ENCODE measurements around the gene TMEM54. TPM values are rescaled to one million over a fixed set of nuclear protein-coding genes. Genes with fewer than 3 reads are reported as not detected.

TMEM54 gene
- total RNA-seq = 30.8 and 49.7 TPM in 2 replicates

GRCh38 chr1:32900956-32901822 lies at the start of gene TMEM54:
TMEM54 (minus strand) TSS chr1:32901389; CDS start chr1:32901238, 151 bp downstream.

GRCh38 chr1:32886004-32886827 lies 15.0 kb downstream of the TMEM54 start, which contains the start of gene HPCA:
HPCA (plus strand) TSS chr1:32886491; CDS start chr1:32888899, 2,408 bp downstream.

DNA sequence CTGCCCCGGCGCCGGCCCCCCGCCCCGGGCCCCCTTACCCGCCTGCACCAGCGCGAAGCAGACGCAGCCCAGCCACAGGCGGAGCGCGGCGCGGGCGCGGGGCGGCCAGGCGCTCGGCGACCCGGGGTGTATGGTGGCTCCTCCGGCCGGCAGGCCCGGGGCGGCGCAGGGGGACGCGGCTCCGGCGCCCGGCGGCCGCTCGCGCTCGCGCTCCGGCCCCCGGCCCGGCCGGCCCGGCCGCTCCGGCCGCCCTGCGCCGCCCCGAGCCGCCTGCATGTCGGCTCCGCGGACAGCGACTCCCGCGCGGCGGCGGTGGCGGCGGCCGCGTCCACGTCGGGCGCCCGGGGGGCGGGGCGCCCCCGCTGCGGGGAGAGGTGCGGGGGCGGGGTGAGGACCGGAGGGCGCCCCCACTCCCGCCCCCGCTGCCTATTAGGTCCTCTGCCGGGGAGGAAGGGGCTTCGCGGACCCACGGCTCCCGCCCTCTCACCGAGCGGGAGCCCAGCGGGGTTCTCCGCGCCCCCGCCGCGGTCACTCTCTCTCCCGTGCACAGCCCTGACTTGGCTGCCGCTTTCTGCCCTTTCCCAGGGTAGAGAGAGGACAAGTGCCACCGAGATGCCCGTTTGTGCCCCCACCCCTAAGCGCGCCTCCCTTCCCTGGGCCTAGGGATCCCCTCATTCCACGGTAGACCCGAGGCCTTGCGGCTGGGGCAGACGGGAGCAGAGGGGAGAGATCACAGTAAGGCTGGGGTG lies 30.4 kb downstream of the TMEM54 start, which contains the start of gene FNDC5:
Gene FNDC5 (minus strand): TSS at position 298 of the 749 bp plus-strand sequence.

Other genes with a start within 250 kb of the TMEM54 start
- 44.2 and 97.6 TPM in 2 replicates for gene SYNC, start 198.6 kb downstream of the TMEM54 start, total RNA-seq
- gene YARS1, start 84.0 kb downstream of the TMEM54 start, total RNA-seq = 94.4 and 139 TPM in 2 replicates
- 28.3 and 31.2 TPM in 2 replicates for gene S100PBP, start 83.7 kb downstream of the TMEM54 start, total RNA-seq
- 1.2 and 1.4 TPM in 2 replicates for gene FNDC5, start 30.5 kb downstream of the TMEM54 start, total RNA-seq
- gene HPCA, start 14.9 kb downstream of the TMEM54 start, total RNA-seq = not detected in 2 replicates
- gene RNF19B, start 63.4 kb upstream of the TMEM54 start, total RNA-seq = 9.4 and 17.2 TPM in 2 replicates
- gene AK2, start 135.5 kb upstream of the TMEM54 start, total RNA-seq = 73.6 and 91.1 TPM in 2 replicates
- 6.9 and 9.2 TPM in 2 replicates for gene AZIN2, start 179.8 kb upstream of the TMEM54 start, total RNA-seq